Measurements from ENCODE around the gene HIPK2. TPM values are rescaled to one million over a fixed set of nuclear protein-coding genes. Genes with fewer than 3 reads are reported as not detected.

The HIPK2 gene
- total RNA-seq, 4 donors from 2014 or later: 20.9 to 40.9 (median 26.7) TPM

- Histone ChIP-seq H3K27me3 (no peaks in the 10 kb centered on the region), H3K4me3 (no peak overlapping the region), H3K9me3 (no peaks in the 10 kb centered on the region), H3K36me3 (peaks cover 31 to 98% (median 74%) of the 10 kb centered on the region in 4 donors), H3K27ac (replicated peaks in 1 of 4) (no peak overlapping the region), H3K4me1 (peaks cover 0 to 4% (median 0%) of the 10 kb centered on the region in 4 donors)
- WGBS: 73% methylated on average over 1 of the region's 1 CpG
- TF ChIP-seq POLR2A (IDR thresholded peaks at IDR 0.05; ENCODE audit: low read depth): no peak
- TF ChIP-seq CTCF (IDR thresholded peaks at IDR 0.05): no peak
- no peak for TF ChIP-seq EP300 (IDR thresholded peaks at IDR 0.05)
- TF ChIP-seq POLR2AphosphoS5 (IDR thresholded peaks at IDR 0.05): no peak
- DNase-seq (ENCODE audit: extremely low spot score): no peak
- intact Hi-C loops (cut with DNase I): no loop called here
Observed at GRCh38 chr7:139598642-139599041, 179.2 kb downstream of the HIPK2 start.

DNA sequence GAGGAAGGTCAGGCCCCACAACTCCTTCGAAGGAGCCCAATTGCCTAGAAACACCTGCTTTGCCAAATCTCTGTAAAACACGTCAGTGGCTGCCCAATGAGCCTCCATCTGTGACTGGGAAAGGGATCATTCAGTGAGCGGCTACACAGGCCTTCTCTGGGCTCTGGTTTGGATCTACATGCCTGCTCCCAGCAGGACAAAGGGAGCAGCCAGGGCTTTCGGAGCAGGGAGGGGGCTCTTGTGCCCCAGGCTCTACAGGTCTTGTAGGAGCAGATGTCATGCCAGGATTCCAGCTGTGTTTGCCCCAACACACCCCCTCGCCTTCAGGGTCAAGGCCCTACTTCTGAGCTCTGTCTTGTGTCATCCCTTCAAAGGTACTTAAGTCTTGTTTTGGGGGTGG, 180.8 kb downstream of the HIPK2 start:
- intact Hi-C loops (cut with DNase I): no loop called here
- no peak for TF ChIP-seq EP300 (IDR thresholded peaks at IDR 0.05)
- TF ChIP-seq POLR2AphosphoS5 (IDR thresholded peaks at IDR 0.05): no peak
- TF ChIP-seq POLR2A (IDR thresholded peaks at IDR 0.05; ENCODE audit: low read depth): no peak
- no peak for TF ChIP-seq CTCF (IDR thresholded peaks at IDR 0.05)

GRCh38 chr7:139596626-139597025, 181.2 kb downstream of the HIPK2 start:
- no peak for DNase-seq (ENCODE audit: extremely low spot score)
- Histone ChIP-seq H3K4me3 (no peak overlapping the region), H3K36me3 (peaks cover 29 to 98% (median 80%) of the 10 kb centered on the region in 4 donors), H3K4me1 (peaks cover 0 to 4% (median 0%) of the 10 kb centered on the region in 4 donors), H3K27ac (replicated peaks in 1 of 4) (no peak overlapping the region), H3K27me3 (no peaks in the 10 kb centered on the region), H3K9me3 (no peaks in the 10 kb centered on the region)
- 92% methylated on average over 17 of the region's 17 CpGs for WGBS
- TF ChIP-seq CTCF (IDR thresholded peaks at IDR 0.05) (no peak), POLR2A (IDR thresholded peaks at IDR 0.05; ENCODE audit: low read depth) (no peak), EP300 (IDR thresholded peaks at IDR 0.05) (no peak), POLR2AphosphoS5 (IDR thresholded peaks at IDR 0.05) (no peak)
- intact Hi-C loops (cut with DNase I): no loop called here

More for the DNA sequence above, 180.8 kb downstream of the HIPK2 start:
- DNase-seq (ENCODE audit: extremely low spot score): no peak
- Histone ChIP-seq H3K27me3 (no peaks in the 10 kb centered on the region), H3K36me3 (peaks cover 29 to 98% (median 77%) of the 10 kb centered on the region in 4 donors), H3K27ac (replicated peaks in 1 of 4) (no peak overlapping the region), H3K4me3 (no peak overlapping the region), H3K9me3 (no peaks in the 10 kb centered on the region), H3K4me1 (peaks cover 0 to 4% (median 0%) of the 10 kb centered on the region in 4 donors)
- WGBS: 93% methylated on average over 5 of the region's 5 CpGs

DNA sequence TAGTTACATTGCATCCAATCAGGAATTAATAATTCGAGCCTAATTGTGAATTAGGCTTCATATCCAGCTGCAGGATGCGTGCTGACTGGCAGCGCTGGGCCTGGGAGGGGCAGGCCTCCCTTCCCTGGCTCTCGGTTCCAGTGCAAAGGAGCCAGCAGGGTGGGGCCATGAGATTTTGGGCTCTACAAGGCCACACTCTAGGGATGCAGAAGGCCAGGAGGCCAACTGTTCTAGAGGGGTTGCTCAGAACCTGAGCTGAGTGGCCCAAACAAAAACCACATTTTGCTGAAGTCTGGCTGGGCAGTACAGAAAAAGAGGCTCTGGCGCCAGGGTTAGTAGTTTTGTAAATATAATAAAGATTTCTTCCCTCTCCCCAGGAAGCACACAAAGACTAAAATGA, 182.0 kb downstream of the HIPK2 start:
- no peak for TF ChIP-seq POLR2AphosphoS5 (IDR thresholded peaks at IDR 0.05)
- TF ChIP-seq POLR2A (IDR thresholded peaks at IDR 0.05; ENCODE audit: low read depth): no peak
- no peak for TF ChIP-seq CTCF (IDR thresholded peaks at IDR 0.05)
- TF ChIP-seq EP300 (IDR thresholded peaks at IDR 0.05): no peak
- H3K9me3 ChIP-seq: no peaks in the 10 kb centered on the region
- H3K27me3 ChIP-seq: no peaks in the 10 kb centered on the region
- WGBS: 75% methylated on average over 5 of the region's 5 CpGs
- peaks cover 0 to 4% (median 0%) of the 10 kb centered on the region in 4 donors for H3K4me1 ChIP-seq
- no peak overlapping the region for H3K4me3 ChIP-seq
- H3K36me3 ChIP-seq: peaks cover 29 to 100% (median 86%) of the 10 kb centered on the region in 4 donors
- DNase-seq (ENCODE audit: extremely low spot score): no peak
- no peak overlapping the region for H3K27ac ChIP-seq (replicated peaks in 1 of 4)
- intact Hi-C loops (cut with DNase I): no loop called here

DNA sequence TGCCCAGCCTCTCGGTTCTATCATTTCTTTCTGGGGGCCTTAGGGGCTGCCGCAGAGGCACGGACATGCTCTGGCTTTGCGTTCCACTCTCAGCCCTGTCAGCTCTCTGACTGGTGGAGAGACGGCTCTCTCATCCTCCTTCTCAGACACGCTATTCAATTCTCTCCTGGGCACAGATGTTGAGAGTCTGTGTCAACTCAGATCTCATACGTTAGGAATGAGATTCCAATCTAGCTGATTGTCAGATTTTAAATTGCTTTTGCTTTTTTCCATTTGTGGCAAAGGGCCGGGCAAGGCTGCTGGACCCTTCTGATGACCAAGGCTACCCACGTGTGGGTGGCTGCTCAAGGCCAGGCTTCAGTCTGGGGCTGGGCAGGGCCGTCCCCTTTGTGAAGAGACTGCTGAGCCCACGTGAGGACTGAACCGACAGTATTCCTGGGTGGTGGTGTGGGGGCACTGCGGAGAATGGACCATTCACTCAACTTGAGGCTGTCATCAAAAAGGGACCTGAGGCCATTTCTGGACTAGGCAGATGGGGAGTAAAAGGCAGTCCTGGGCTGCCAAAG, 182.8 kb downstream of the HIPK2 start:
- no peak overlapping the region for H3K27ac ChIP-seq (replicated peaks in 1 of 4)
- WGBS: 81% methylated on average over 13 of the region's 13 CpGs
- no peak overlapping the region for H3K4me3 ChIP-seq
- intact Hi-C loops (cut with DNase I): no loop called here
- no peaks in the 10 kb centered on the region for H3K27me3 ChIP-seq
- DNase-seq (ENCODE audit: extremely low spot score): no peak
- peaks cover 0 to 4% (median 0%) of the 10 kb centered on the region in 4 donors for H3K4me1 ChIP-seq
- peaks cover 29 to 100% (median 84%) of the 10 kb centered on the region in 4 donors for H3K36me3 ChIP-seq
- H3K9me3 ChIP-seq: no peaks in the 10 kb centered on the region
- no peak for TF ChIP-seq POLR2AphosphoS5 (IDR thresholded peaks at IDR 0.05)
- TF ChIP-seq POLR2A (IDR thresholded peaks at IDR 0.05; ENCODE audit: low read depth): no peak
- no peak for TF ChIP-seq CTCF (IDR thresholded peaks at IDR 0.05)
- no peak for TF ChIP-seq EP300 (IDR thresholded peaks at IDR 0.05)
